Left cardiac atrium (tissue), 4 donors: ENCODE data around the gene IRF2BP2. TPM values are rescaled to one million over a fixed set of nuclear protein-coding genes. Genes with fewer than 3 reads are reported as not detected.

Experiments used
- ATAC-seq, 2 donors: fragments of 200-7000 bp; cut with Tn5 transposase; one replicate each; pipeline ENCODE4 v1.9.1; 2020; ENCODE audit warnings: mild to moderate bottlenecking in 2 of 2, moderate library complexity in 2 of 2
- DNase-seq: peaks from one replicate; pipeline ENCODE4 v3.0.0-alpha.2; 2020
- intact Hi-C, 2 donors: fragments of 100-400 bp; cut with DNase I; formaldehyde crosslinking; loops; one replicate each; pipeline versions ENCODE4 v1.14.1 to v1.15.1; 2022 to 2023
- total RNA-seq, 2 donors: library from RNA; stranded (reverse); fragmentation: NEBNext Ultra II Directional; extraction: Animal tissue kit (Norgen Biotek cat#: 25700); gene quantifications; one replicate each; pipeline ENCODE4 v1.2.1, GENCODE V29; 2021
- donor health status: DM: no; HTN: yes; CAD: no.
- donor health status: DM: no; HTN: yes; CAD: no; lungs with severe emphysema.
- donor health status: DM: yes; HTN: yes; CAD: no.
- donor health status: Dilated cardiomyopathy.

Gene IRF2BP2
- total RNA-seq, 2 donors from 2014 or later = 98.0 to 100 TPM

DNA sequence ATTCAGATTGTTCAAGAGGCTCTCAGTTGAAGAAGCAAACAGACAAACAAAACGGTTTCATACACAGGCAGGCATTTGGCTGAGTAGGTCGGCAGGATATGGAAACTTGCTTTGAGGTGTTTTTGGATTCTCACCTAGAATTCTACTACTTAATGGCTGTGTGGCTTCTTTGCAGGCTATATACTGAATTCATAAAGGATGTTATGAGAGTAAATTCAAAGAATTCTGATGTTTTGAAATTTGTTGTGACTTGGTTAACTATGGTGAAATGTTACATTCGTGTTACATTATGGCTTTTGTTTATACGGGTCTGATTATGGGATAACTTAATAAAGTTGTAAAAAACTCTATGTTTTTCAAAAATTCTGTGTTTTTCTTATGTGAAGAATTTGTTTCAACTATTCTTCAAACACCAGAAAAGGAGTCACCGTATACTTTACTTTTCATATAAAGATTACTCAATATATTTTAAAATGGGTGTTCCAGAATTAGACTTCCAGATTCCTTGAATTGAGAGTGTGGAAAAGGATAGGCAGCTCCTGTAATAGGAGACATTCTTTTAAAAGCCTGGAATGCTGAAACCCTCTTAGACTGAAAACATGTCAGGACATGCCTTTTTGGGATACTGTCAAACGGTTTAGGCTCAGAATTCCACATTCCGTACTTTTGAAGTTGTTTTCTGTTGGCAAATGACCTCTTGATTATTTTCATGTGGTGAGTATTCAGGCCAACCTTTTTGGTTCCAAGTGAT, 8.2 kb upstream of the IRF2BP2 start:
- intact Hi-C loops = loop anchor here in 1 of 2 donors (10.0 kb wide), 1 partner anchor 297 kb away; no protein-coding TSS in a partner anchor
- DNase-seq = no peak
- ATAC-seq = peak in 1 of 2 donors; percentile 29

DNA sequence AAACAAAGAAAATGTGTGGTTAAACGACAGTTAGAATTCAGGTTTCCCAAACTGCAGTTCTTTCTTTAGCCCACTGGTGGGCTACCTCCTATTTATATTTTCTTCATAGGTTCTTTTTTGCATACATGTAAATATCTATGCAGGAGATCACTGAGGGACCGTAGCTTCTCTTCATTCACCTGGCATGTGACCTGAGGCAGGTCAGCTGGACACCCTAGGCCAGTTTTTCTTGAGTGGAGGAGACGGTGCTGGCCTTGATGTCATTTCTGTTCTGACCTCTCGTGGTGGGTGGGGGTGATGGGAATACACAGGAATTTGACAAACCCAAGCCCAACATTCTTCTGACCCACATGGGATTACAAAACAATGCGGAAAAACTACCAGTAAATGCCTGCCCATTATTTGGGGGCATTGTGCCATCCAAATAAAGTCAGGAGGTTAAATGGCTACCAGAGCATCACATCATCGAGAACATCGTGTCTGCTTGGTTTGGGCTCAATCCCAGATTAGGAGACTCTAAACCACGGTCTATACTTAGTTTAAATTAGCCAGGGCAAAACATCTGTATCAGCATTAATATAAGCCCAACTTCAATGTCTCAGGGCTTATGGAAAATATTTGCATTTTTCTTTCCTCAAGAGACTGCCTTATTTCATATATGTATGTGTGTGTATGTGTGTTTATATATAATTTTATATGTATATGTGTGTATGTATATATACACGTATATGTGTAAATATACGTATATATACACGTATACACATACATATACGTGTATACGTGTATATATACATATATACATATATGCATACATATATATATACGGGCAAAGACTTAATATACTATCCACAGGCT, 7.4 kb upstream of the IRF2BP2 start:
- DNase-seq (no peak), ATAC-seq (no peak)
- intact Hi-C loops = loop anchor here in 1 of 2 donors (10.0 kb wide), 1 partner anchor 297 kb away; no protein-coding TSS in a partner anchor

DNA sequence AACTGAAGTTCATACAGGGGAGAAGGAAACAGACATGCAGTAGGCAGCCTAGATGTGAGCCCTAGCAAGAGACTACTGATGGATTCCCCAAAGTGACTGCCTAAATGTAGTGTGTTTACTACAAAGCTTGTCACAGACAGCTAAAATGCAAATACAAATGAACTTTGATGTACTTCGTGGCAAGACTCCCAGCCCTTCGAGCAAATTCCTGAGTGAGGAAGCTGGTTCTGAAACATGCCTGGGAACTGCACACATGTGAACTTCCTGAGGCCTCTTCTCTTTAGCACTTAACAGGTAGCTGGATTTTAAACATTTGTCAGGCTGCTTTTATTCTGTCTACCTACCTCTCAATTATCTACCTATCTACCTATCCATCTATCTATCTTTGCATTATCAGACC, 6.7 kb upstream of the IRF2BP2 start:
- ATAC-seq (no peak), DNase-seq (no peak)
- intact Hi-C loops = loop anchor here in 1 of 2 donors (10.0 kb wide), 1 partner anchor 298 kb away; no protein-coding TSS in a partner anchor

DNA sequence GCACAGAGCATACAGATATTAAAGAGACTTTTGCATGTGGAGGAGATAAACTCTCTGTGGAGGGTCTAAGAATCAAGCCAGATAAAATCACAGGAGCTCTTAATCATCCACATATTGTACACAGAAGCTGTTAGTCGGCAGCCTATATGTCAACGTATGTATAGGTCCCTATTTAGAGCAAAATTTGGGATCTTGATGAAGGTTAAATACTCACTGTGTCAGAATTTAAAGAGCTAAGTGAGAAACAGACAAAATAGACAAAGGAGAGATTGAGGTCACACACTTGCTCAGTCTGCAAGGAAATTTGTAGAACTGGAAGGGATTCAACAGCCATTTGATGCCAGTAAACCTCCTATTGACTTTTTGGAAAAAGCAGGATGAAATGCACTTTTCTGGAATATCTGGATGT, 4.1 kb upstream of the IRF2BP2 start:
- no peak for ATAC-seq
- intact Hi-C loops = loop anchor here (5.0 to 10.0 kb wide), 5 partner anchors 68 to 368 kb away; no protein-coding TSS in a partner anchor
- no peak for DNase-seq

DNA sequence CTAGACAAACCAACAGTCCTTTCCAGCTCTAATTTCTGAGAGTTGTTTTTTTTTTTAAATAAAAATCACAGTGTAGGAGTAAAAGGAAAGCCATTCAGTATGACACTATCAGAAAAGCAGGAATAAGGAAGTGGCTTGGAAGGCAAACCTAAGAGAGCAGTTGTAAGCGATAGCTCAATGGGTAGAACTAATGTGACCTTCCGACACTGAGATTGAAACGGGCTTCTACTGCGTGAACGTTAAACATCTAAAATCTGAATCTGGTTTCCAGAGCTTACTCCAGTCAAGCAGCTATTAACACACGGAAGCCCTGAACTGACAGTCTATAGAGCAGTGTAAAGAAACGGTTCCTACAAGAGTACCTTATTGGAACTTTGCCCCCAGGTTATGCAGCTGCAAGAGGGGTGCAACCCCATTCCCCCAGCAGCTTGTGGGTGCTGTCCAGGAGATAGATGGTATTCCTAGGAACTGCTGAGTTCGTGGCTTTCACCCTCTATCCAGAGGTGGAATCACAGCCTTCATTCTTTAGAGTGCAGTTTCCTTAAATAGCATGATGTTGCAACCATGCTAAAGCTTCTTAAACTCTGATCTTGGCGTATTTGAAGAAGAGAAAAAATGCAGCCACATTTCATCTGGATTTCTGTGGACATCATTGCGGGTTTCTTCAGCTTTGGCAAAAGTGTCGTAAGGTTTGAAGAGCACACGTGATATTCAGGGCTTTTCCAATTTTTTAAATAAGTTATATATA, 3.3 kb upstream of the IRF2BP2 start:
- ATAC-seq (no peak), DNase-seq (no peak)

DNA sequence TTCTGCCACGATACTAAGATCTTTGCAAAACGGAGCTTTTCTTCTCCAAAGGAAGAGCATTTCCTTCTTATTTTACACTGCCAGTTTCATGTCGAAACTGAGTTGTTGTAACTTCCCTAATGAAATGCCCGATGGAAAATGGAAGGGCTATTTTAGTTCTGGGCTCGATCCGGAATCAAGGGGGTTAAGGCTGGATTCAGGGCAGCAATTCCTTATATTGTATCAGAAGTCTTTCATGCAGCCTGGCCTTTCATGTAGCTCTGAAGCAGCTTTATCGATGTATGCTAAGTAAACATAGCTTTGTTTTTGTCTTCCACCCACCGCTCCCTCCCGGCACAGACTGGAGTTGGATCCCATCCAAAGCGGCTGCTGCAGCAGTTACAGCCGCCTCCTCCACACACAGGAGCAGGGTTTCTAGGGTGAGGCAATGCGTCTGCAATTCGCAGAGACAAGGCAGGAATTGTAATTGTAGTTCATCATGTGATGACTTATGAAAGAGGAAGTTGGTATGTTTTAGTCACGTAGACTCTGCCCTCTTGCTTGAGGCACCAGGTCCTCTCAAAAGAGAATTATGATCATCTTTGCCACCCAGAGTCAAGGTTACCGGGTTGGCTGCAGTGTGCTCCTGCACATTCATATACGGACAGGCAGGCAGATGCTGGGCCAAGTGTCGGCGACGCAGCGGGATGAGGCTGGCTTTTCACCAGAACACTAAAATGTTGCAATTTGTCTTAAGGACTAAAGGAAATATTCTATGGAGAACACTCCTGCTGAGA, 2.6 kb upstream of the IRF2BP2 start:
- DNase-seq (peak; percentile 91), ATAC-seq (peak; percentile 24 to 58)
- intact Hi-C loops = loop anchor here (5.0 to 10.0 kb wide), 5 partner anchors 70 to 370 kb away; no protein-coding TSS in a partner anchor

More for the DNA sequence above, 3.3 kb upstream of the IRF2BP2 start:
- intact Hi-C loops = loop anchor here (5.0 to 10.0 kb wide), 5 partner anchors 69 to 369 kb away; no protein-coding TSS in a partner anchor

DNA sequence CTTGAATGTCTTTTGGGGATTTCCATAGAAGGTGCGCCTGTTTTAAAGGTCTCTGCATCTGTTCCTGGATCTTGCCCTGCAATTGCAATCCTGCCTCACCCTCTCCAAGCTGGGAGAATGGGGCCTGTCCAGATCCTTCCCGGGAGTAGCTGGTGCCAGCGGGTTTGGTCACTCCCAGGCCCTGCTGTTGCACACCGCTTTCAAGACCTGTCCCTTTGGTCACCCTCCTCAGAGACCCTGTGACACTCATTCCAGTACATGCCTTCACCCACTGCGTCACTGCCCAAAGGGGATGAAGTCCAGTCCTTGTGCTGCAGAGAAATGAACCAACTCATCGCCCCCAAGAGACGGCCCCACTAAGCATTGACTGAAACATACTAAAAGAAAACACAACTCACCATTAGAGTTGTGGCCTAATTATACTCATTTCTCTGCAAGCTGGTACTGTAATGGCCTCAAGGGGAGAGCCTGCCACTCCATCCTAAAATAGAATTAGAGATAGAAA, 1.9 kb upstream of the IRF2BP2 start:
- intact Hi-C loops = loop anchor here (2.0 to 10.0 kb wide), 6 partner anchors 70 to 370 kb away; no protein-coding TSS in a partner anchor
- ATAC-seq (no peak), DNase-seq (peak; percentile 53)

DNA sequence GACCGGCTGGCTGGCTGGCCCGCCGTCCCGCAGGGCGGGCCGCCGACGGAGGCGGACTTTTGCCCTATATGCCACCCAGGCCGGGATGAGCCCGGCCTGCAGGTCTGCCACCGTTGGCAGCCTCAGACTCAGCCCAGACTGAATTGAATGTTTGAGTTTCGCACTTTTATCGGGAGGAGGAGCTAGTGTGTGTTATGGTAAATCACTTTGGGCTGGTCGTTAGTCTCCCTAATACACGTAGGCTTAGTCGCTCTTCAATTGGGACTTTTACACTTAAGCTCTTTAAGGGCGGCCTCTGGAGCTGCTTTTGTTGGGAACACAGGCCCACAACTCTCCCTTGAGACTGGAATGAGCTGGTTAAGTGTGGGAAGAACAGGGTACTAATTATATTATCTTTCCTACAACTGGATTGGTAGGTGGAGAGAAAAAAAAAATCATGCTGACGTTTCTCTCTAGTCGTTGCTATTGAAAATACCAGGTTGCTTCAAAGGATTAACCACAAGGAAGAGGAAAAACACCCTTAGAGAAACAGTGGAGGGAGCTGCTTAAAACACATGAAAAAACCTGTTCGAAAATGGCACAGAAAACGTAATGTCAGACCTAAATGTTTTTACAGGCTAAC, 1.4 kb upstream of the IRF2BP2 start:
- DNase-seq (no peak), ATAC-seq (peak; percentile 16 to 34)
- intact Hi-C loops = loop anchor here (2.0 to 10.0 kb wide), 6 partner anchors 71 to 371 kb away; no protein-coding TSS in a partner anchor

DNA sequence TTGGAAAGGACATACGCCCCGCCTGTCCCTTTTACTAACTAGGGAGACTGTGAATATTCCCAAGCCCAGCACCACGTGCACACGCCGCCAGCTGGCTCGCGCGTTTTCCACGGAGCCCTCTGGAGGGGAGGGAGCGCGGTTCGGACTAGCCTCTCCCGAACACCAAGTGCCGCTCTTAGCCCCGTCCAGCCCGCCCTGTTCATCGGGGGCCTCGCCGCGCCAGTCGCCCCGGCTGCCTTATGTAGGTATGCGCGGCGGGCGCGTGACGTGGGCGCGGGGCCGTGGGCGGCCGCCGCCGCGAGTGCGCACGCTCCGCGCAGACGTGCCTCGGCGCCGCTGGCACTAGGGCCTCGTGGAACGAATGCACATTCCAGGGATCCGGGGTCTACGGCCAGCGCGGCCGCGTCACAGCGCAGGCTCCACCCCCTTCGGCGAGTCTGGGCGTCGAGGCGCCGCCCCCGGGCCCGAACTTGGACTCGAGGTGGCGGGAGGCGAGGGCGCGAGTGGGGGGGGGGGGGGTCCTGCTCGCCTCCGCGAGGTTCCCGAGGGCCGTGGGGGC, 767 bp upstream of the IRF2BP2 start:
- ATAC-seq (peak; percentile 79 to 85), DNase-seq (peak; percentile 97)
- intact Hi-C loops = loop anchor here (2.0 to 10.0 kb wide), 6 partner anchors 72 to 372 kb away; no protein-coding TSS in a partner anchor

DNA sequence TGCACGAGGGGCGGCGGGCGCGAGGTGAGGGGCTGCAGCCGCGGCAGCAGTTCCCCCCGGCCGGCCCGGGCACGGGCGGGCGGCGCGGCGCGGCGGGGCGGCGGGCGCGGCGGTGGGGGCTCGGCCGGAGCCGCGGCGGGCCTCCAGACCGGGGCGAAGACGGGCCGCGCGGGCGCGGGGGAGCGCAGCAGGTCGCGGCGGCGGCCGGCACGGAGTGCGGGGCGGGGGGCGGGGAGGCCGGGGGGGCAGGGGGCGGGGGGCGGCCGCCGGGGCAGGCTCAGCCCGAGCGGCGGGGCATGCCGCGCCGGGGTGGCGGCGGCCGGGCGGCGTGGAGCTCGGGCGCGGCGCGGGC, 311 bp downstream of the IRF2BP2 start:
- ATAC-seq (no peak), DNase-seq (no peak)
- intact Hi-C loops = loop anchor here (2.0 to 10.0 kb wide), 11 partner anchors 72 to 468 kb away; no protein-coding TSS in a partner anchor

DNA sequence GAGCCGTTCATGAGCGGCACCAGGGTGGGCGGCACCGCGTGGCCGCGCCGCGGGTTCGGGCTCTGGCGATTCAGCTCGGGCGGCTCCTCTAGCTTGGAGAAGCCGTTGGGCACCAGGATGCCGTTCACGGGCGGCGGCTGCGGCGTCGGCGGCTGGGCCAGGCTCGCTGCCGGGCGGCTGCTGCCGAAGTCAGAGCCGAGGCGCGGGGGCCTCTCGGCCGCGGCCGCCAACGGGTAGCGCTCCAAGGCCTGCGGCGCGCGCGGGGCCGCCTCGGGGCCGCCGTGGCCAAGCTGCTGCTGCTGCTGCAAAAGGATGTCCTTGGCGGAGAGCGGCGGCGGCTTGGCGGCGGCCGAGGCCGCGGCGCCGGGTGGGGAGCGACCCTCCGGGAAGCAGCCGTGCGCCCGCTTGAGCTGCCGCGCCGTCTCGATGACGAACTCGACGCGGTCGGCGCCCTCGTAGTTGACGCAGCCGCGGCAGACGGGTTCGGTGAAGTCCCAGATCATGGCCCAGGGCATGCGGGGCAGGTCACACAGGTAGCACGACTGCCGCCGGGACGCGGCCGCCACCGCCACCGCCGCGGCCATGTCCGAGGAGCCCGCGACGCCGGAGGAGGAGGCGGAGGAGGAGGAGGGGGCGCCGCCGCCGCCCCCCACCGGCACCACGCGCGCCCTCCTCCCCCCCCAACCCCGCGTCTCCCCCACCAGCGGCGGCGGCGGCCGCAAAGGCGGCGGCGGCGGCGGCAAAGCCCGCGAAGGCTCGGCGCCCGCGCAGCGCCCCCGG, 877 bp downstream of the IRF2BP2 start:
- intact Hi-C loops = loop anchor here (5.0 kb wide), 5 partner anchors 72 to 468 kb away; no protein-coding TSS in a partner anchor
- DNase-seq = peak; percentile 56
- no peak for ATAC-seq

DNA sequence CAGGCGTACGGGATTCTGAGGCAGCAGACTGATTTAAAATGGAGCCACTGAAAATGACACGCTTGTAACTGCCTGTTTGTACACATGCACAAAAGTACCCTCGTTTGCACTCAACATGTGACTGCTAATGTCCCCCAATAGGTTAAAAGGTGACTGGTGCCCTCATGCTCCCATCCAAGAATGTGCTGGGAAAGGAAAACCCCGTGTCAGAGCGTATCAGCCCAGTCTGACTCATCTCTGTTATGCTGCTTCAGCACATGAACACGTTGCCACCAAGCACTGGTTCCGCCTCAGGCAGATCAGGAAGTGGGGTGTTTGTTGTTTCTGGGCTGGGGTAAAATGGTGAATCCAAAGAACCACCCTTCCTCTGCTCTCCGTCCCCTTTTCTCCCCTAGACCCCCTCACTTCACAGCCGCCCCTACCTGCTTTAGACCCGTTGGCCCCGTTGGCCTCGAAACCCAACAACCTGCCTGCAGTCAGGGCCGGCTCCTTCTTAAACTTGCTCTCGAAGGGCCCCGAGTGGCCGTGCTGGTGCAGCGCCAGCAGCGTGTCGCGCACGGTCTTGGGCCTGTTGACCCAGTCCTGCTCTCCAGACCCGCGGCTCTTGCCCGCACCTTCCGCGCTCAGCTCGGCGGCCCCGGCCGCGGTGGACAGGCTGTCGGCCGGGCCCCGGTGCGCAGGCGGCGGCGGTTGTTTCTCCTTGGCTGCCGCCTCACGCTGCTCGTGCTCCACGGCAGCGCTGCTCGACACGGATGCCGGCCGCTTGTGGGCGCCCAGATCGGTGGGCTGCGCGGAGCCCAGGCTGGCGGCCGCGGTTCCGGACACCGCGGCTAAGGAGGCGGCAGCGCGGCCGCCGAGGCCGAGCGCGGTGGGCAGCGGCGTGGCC, 1.7 kb downstream of the IRF2BP2 start:
- DNase-seq = peak; percentile 82
- intact Hi-C loops = loop anchor here (5.0 kb wide), 5 partner anchors 71 to 469 kb away; no protein-coding TSS in a partner anchor
- peak; percentile 18 to 55 for ATAC-seq

DNA sequence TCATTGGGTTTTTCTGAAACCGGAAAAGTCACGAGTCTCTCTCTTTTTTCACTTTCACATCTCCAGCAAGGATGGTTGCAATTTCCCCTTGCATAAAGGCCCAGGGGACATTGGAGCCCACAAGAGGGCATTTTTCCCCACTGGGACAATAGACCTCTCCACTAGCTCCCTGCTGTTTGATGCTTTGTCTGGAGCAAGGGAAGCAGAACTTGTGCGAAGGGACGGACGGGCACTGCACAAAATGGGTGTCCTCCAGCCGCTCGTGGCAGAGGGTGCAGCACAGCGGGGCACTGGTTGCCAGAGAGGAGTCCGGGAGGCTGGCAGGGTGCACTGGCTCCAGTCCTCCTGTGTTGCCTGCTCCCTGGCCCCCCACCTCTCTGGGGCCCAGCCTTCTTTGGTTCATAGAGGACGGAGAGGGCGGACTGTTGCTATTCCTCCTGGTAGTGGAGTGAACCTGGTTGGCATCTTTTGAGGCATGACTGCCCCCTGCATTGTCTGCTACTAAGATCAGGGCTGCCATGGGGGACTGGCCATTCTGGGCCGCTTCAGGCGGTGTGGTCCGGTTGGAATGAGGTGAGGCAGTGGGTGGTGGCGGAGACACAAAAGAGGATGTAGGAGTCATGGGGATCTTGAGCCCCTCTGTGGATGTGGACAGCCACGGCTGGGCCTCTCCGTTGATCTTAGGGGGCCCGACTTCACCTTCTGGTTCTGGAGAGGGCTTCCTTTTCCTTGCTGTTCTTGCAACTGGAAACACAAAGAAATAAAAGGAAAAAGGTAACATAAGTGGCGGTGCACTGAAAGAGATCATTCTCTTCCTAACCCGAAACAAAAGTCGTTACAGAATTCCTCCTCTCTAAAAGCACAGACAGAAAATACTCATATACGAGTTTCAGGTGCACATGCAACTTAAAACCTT, 2.6 kb downstream of the IRF2BP2 start:
- ATAC-seq = no peak
- intact Hi-C loops = loop anchor here (2.0 to 5.0 kb wide), 7 partner anchors 70 to 475 kb away; no protein-coding TSS in a partner anchor
- no peak for DNase-seq

DNA sequence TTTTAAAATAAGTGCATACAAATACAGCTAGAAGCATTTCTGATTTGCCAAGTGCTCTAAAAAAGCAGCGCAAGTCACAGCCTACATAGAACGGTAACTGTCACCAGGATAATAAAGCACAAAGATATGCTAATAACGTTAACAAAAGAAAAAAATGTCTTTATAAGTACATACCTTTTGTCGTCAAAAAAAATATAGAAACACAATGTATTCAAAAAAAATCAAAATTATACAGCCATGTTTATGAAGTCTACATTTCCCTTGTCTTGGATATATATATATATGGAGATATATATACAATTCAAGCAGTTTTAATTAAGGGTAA, 3.2 kb downstream of the IRF2BP2 start:
- intact Hi-C loops = loop anchor here (2.0 to 5.0 kb wide), 7 partner anchors 69 to 476 kb away; no protein-coding TSS in a partner anchor
- DNase-seq (no peak), ATAC-seq (no peak)
